ENCODE results near the gene CLK2. TPM values are rescaled to one million over a fixed set of nuclear protein-coding genes. Genes with fewer than 3 reads are reported as not detected.

The CLK2 gene
- total and polyA plus RNA-seq, 2 of the 13 experiments (the other 11 are each of a cell fraction or from before 2014, with no cell fraction given) = 20.1 to 73.5 TPM

DNA sequence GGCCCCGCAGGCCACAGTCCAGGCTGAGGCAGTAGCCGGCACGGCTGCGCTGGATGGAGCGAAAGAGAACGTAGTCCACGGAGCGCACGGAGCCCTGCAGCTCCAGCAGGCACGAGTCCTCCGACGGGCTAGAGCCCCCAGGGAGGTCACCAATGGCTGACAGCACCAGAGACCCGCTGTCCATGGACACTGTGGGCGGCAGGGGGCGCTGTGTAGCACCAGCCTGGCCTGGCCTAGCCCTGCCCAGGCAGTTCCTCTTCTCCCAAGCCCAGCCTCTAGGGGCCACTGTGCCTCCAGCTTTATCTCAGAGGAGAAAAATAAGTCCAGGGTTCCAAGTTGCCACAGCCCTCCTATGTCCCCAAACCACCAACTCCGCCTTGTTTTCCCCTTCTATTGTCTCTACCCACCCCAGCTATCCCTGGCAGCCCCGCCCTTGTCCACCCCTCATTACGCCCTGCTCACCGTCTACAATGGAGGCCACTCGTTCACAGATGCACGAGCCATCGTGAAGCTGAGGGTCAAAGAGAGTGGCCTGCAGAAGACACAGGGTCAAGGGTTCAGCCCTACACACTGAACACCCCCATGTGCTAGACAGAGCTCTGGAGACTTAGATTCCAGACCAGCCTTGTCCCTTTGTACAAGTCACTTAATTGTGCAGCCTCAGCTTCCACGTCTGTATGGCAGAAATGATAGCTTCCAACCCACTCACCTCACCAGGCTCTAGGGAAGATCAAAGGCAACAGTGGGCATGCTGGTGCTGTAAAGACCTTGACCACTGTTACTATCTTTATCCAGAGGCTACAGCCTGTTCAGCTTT is 22.5 kb downstream of the CLK2 start (continued):
- TF ChIP-seq REXO4 (CRISPR knock-in tag; IDR thresholded peaks at IDR 0.05; ENCODE audit: borderline replicate concordance) (no peak), POGZ (CRISPR knock-in tag; IDR thresholded peaks at IDR 0.05) (peak; percentile 16; the same call in 1 of the 2 replicates), YY1 (IDR thresholded peaks at IDR 0.05; ENCODE audit: insufficient read depth, insufficient replicate concordance, low read depth, low read length) (peak; percentile 86), ZKSCAN1 (IDR thresholded peaks at IDR 0.05; ENCODE audit: low read length) (peak; percentile 43; the same call in 1 of the 2 replicates), GFI1 (CRISPR knock-in tag; IDR thresholded peaks at IDR 0.05; ENCODE audit: borderline replicate concordance) (no peak; the same call in 1 of the 2 replicates), ZNF644 (CRISPR knock-in tag; IDR thresholded peaks at IDR 0.05; ENCODE audit: low read depth) (no peak), THAP11 (CRISPR knock-in tag; IDR thresholded peaks at IDR 0.05) (peak; percentile 84), XBP1 (CRISPR knock-in tag; IDR thresholded peaks at IDR 0.05) (no peak), MTF2 (CRISPR knock-in tag; IDR thresholded peaks at IDR 0.05; ENCODE audit: borderline replicate concordance) (no peak), KDM3A (CRISPR knock-in tag; IDR thresholded peaks at IDR 0.05; ENCODE audit: low read depth) (peak; percentile 81; the same call in 1 of the 2 replicates), SOX13 (IDR thresholded peaks at IDR 0.05) (no peak), SOX13 (CRISPR knock-in tag; conservative IDR thresholded peaks at IDR 0.05 in 1 of 2, IDR thresholded peaks at IDR 0.05 in 1 of 2) (peak in 1 of 2 experiments; percentile 28; a peak in 1 of 4 replicates), POLR2AphosphoS5 (IDR thresholded peaks at IDR 0.05; ENCODE audit: low read depth, low read length) (no peak), ARNT2 (CRISPR knock-in tag; IDR thresholded peaks at IDR 0.05; ENCODE audit: low read depth) (0 out of 2 replicates have a peak, but pooled peaks have one; percentile 12), WIZ (CRISPR knock-in tag; IDR thresholded peaks at IDR 0.05) (no peak), HNRNPUL1 (IDR thresholded peaks at IDR 0.05; ENCODE audit: low read depth, low read length) (no peak), ZNF839 (CRISPR knock-in tag; IDR thresholded peaks at IDR 0.05; ENCODE audit: borderline replicate concordance) (0 out of 2 replicates have a peak, but pooled peaks have one; percentile 55), NFYB (CRISPR knock-in tag; IDR thresholded peaks at IDR 0.05) (no peak), YEATS2 (CRISPR knock-in tag; IDR thresholded peaks at IDR 0.05; ENCODE audit: borderline replicate concordance) (no peak), STAG1 (CRISPR knock-in tag; IDR thresholded peaks at IDR 0.05) (peak; percentile 98)
- TF ChIP-seq, protein P1, sequence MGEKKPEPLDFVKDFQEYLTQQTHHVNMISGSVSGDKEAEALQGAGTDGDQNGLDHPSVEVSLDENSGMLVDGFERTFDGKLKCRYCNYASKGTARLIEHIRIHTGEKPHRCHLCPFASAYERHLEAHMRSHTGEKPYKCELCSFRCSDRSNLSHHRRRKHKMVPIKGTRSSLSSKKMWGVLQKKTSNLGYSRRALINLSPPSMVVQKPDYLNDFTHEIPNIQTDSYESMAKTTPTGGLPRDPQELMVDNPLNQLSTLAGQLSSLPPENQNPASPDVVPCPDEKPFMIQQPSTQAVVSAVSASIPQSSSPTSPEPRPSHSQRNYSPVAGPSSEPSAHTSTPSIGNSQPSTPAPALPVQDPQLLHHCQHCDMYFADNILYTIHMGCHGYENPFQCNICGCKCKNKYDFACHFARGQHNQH (CRISPR knock-in tag; IDR thresholded peaks at IDR 0.05) = peak; percentile 23; the same call in 1 of the 2 replicates
- TF ChIP-seq, protein P2, sequence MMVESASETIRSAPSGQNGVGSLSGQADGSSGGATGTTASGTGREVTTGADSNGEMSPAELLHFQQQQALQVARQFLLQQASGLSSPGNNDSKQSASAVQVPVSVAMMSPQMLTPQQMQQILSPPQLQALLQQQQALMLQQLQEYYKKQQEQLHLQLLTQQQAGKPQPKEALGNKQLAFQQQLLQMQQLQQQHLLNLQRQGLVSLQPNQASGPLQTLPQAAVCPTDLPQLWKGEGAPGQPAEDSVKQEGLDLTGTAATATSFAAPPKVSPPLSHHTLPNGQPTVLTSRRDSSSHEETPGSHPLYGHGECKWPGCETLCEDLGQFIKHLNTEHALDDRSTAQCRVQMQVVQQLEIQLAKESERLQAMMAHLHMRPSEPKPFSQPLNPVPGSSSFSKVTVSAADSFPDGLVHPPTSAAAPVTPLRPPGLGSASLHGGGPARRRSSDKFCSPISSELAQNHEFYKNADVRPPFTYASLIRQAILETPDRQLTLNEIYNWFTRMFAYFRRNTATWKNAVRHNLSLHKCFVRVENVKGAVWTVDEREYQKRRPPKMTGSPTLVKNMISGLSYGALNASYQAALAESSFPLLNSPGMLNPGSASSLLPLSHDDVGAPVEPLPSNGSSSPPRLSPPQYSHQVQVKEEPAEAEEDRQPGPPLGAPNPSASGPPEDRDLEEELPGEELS (CRISPR knock-in tag; IDR thresholded peaks at IDR 0.05) = peak; percentile 50
- TF ChIP-seq, protein P3, sequence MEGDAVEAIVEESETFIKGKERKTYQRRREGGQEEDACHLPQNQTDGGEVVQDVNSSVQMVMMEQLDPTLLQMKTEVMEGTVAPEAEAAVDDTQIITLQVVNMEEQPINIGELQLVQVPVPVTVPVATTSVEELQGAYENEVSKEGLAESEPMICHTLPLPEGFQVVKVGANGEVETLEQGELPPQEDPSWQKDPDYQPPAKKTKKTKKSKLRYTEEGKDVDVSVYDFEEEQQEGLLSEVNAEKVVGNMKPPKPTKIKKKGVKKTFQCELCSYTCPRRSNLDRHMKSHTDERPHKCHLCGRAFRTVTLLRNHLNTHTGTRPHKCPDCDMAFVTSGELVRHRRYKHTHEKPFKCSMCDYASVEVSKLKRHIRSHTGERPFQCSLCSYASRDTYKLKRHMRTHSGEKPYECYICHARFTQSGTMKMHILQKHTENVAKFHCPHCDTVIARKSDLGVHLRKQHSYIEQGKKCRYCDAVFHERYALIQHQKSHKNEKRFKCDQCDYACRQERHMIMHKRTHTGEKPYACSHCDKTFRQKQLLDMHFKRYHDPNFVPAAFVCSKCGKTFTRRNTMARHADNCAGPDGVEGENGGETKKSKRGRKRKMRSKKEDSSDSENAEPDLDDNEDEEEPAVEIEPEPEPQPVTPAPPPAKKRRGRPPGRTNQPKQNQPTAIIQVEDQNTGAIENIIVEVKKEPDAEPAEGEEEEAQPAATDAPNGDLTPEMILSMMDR (CRISPR knock-in tag; IDR thresholded peaks at IDR 0.05) = peak; percentile 99
- TF ChIP-seq, protein P4, sequence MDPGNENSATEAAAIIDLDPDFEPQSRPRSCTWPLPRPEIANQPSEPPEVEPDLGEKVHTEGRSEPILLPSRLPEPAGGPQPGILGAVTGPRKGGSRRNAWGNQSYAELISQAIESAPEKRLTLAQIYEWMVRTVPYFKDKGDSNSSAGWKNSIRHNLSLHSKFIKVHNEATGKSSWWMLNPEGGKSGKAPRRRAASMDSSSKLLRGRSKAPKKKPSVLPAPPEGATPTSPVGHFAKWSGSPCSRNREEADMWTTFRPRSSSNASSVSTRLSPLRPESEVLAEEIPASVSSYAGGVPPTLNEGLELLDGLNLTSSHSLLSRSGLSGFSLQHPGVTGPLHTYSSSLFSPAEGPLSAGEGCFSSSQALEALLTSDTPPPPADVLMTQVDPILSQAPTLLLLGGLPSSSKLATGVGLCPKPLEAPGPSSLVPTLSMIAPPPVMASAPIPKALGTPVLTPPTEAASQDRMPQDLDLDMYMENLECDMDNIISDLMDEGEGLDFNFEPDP (CRISPR knock-in tag; conservative IDR thresholded peaks at IDR 0.05) = no peak

All from HepG2 (cell line).